Measurements from ENCODE around the gene HHEX. TPM values are rescaled to one million over a fixed set of nuclear protein-coding genes. Genes with fewer than 3 reads are reported as not detected.

HHEX gene
- total and polyA plus RNA-seq, 3 experiments from 2014 or later: 0.90 TPM; not detected in 2

DNA sequence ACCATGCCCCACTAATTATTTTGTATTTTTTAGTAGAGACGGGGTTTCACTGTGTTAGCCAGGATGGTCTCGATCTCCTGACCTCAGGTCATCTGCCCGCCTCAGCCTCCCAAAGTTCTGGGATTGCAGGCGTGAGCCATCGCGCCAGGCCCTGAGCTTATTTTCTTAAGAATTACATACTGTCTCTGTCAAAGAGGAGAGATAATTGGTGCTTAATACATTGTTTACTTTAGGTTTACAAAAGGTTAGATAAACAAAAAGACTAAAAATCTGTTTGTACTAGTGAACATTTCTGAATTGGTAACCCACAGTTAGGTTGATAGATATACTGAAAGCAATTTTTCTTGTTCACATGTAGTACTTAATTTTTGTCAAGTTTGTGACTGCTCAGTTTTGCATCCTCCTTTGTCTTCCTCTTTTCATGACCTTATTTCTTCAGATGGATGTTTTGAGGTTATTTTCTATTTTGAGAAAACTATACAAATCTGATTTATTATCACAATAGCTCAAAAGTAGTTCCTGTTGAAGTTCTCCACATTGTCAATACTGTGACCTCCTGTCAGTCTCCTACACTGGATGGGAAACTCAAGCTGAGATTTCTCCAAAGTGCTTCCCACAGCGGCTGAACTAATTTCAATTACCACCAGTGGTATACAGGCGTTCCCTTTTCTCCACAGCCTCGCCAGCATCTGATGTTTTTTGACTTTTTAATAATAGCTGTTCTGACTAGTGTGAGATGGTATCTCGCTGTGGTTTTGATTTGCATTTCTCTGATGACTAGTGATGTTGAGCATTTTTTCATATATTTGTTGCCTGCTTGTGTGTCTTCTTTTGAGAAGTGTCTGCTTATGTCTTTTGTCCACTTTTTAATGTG lies 22.5 kb downstream of the HHEX start:
- H3K4me1 ChIP-seq (ENCODE audit: insufficient read depth, low read length): no peaks in the 10 kb centered on the region
- no peaks in the 10 kb centered on the region for H3K9me3 ChIP-seq (ENCODE audit: low read length)
- H3K27ac ChIP-seq (ENCODE audit: low read depth, low read length): no peak overlapping the region
- no peak for DNase-seq
- no peaks in the 10 kb centered on the region for H3K36me3 ChIP-seq (ENCODE audit: insufficient read depth, low read length)
- ChIA-PET CTCF (no interaction called here), POLR2A (no interaction called here)
- no peaks in the 10 kb centered on the region for H3K36me3 Mint-ChIP-seq
- H3K27me3 ChIP-seq (ENCODE audit: insufficient read depth, low read length, poor library complexity, severe bottlenecking): no peaks in the 10 kb centered on the region
- no peaks in the 10 kb centered on the region for H3K9me3 Mint-ChIP-seq
- H3K4me3 Mint-ChIP-seq: no peak overlapping the region
- H3K27ac Mint-ChIP-seq: no peak overlapping the region
- no peak overlapping the region for H3K4me3 ChIP-seq (ENCODE audit: low read length)
- peaks cover 12 to 27% of the 10 kb centered on the region in 2 donors for H3K27me3 Mint-ChIP-seq
- peaks cover 0 to 8% (median 2%) of the 10 kb centered on the region in 3 donors for H3K4me1 Mint-ChIP-seq

DNA sequence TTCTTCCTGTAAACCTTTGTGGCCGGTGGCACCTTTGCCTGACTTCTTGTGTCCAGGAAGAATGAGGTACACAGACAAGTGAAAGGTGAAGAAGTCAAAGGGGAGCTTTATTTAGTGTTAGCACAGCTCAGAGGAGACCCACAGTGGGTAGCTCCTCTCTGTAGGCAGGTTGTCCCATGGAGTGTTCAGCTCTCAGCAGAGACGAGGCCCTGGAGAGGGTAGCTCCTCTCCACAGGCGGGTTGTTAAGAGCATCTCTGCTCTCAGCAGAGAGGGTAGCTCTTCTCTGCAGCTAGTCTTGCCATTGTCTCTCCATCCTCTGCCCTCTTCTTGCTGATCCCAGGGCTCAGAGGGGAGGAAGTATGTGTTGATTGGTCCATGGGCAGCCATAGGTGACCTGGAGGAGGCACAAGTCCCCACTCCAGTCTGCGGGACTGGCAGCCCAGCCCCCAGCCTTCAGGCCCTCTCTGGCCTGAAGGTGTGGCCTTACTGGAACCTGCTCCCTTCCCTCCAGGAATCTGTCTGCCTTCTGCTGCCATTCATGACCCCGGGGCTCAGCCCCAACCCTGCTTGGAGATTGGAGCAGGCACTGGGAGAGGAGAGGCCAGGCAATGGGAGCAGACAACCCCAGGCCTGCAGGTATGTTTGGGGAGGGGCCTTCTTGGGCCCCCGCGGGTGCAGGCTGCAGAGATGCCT lies 24.5 kb downstream of the HHEX start:
- H3K4me3 Mint-ChIP-seq: no peak overlapping the region
- CTCF ChIA-PET: no interaction called here
- no peak for DNase-seq
- H3K9me3 Mint-ChIP-seq: no peaks in the 10 kb centered on the region
- H3K36me3 ChIP-seq (ENCODE audit: insufficient read depth, low read length): no peaks in the 10 kb centered on the region
- H3K4me3 ChIP-seq (ENCODE audit: low read length): no peak overlapping the region
- POLR2A ChIA-PET: no interaction called here
- H3K4me1 Mint-ChIP-seq: peaks cover 0 to 8% (median 2%) of the 10 kb centered on the region in 3 donors
- no peaks in the 10 kb centered on the region for H3K36me3 Mint-ChIP-seq
- no peak overlapping the region for H3K27ac Mint-ChIP-seq
- peaks cover 15 to 33% of the 10 kb centered on the region in 2 donors for H3K27me3 Mint-ChIP-seq
- no peak overlapping the region for H3K27ac ChIP-seq (ENCODE audit: low read depth, low read length)
- no peaks in the 10 kb centered on the region for H3K4me1 ChIP-seq (ENCODE audit: insufficient read depth, low read length)
- no peaks in the 10 kb centered on the region for H3K9me3 ChIP-seq (ENCODE audit: low read length)
- H3K27me3 ChIP-seq (ENCODE audit: insufficient read depth, low read length, poor library complexity, severe bottlenecking): no peaks in the 10 kb centered on the region

GRCh38 chr10:92714872-92715271 lies 25.1 kb downstream of the HHEX start:
- H3K27ac Mint-ChIP-seq: no peak overlapping the region
- POLR2A ChIA-PET: no interaction called here
- no peak overlapping the region for H3K4me3 Mint-ChIP-seq
- H3K27me3 ChIP-seq (ENCODE audit: insufficient read depth, low read length, poor library complexity, severe bottlenecking): no peaks in the 10 kb centered on the region
- H3K9me3 Mint-ChIP-seq: no peaks in the 10 kb centered on the region
- DNase-seq: no peak
- no peak overlapping the region for H3K4me3 ChIP-seq (ENCODE audit: low read length)
- CTCF ChIA-PET: no interaction called here
- no peaks in the 10 kb centered on the region for H3K4me1 ChIP-seq (ENCODE audit: insufficient read depth, low read length)
- H3K27me3 Mint-ChIP-seq: peaks cover 19 to 35% of the 10 kb centered on the region in 2 donors
- H3K27ac ChIP-seq (ENCODE audit: low read depth, low read length): no peak overlapping the region
- no peaks in the 10 kb centered on the region for H3K36me3 ChIP-seq (ENCODE audit: insufficient read depth, low read length)
- H3K36me3 Mint-ChIP-seq: no peaks in the 10 kb centered on the region
- H3K9me3 ChIP-seq (ENCODE audit: low read length): no peaks in the 10 kb centered on the region
- H3K4me1 Mint-ChIP-seq: peaks cover 0 to 8% (median 2%) of the 10 kb centered on the region in 3 donors

GRCh38 chr10:92719991-92720830 lies 30.5 kb downstream of the HHEX start:
- H3K4me3 ChIP-seq (ENCODE audit: low read length): no peak overlapping the region
- no peak overlapping the region for H3K27ac Mint-ChIP-seq
- no peaks in the 10 kb centered on the region for H3K36me3 Mint-ChIP-seq
- H3K4me1 Mint-ChIP-seq: no peaks in the 10 kb centered on the region
- H3K9me3 ChIP-seq (ENCODE audit: low read length): no peaks in the 10 kb centered on the region
- H3K36me3 ChIP-seq (ENCODE audit: insufficient read depth, low read length): no peaks in the 10 kb centered on the region
- H3K9me3 Mint-ChIP-seq: no peaks in the 10 kb centered on the region
- H3K27me3 ChIP-seq (ENCODE audit: insufficient read depth, low read length, poor library complexity, severe bottlenecking): no peaks in the 10 kb centered on the region
- POLR2A ChIA-PET: no interaction called here
- no peaks in the 10 kb centered on the region for H3K4me1 ChIP-seq (ENCODE audit: insufficient read depth, low read length)
- no peak overlapping the region for H3K27ac ChIP-seq (ENCODE audit: low read depth, low read length)
- H3K27me3 Mint-ChIP-seq: peaks cover 22 to 59% of the 10 kb centered on the region in 2 donors
- H3K4me3 Mint-ChIP-seq: no peak overlapping the region
- DNase-seq: no peak
- CTCF ChIA-PET: no interaction called here

GRCh38 chr10:92720831-92721165 lies 31.0 kb downstream of the HHEX start:
- Histone ChIP-seq H3K27ac (ENCODE audit: low read depth, low read length) (no peak overlapping the region), H3K9me3 (ENCODE audit: low read length) (no peaks in the 10 kb centered on the region), H3K27me3 (ENCODE audit: insufficient read depth, low read length, poor library complexity, severe bottlenecking) (no peaks in the 10 kb centered on the region), H3K36me3 (ENCODE audit: insufficient read depth, low read length) (no peaks in the 10 kb centered on the region), H3K4me1 (ENCODE audit: insufficient read depth, low read length) (no peaks in the 10 kb centered on the region), H3K4me3 (ENCODE audit: low read length) (no peak overlapping the region)
- H3K27me3 Mint-ChIP-seq: peaks cover 22 to 61% of the 10 kb centered on the region in 2 donors
- DNase-seq: no peak
- H3K4me1 Mint-ChIP-seq: no peaks in the 10 kb centered on the region
- no peak overlapping the region for H3K4me3 Mint-ChIP-seq
- CTCF ChIA-PET: interaction anchor here (0.6 kb wide), 1 partner anchor 21 kb away, joined by 3 read pairs; no protein-coding TSS in a partner anchor
- no peaks in the 10 kb centered on the region for H3K9me3 Mint-ChIP-seq
- no peaks in the 10 kb centered on the region for H3K36me3 Mint-ChIP-seq
- no peak overlapping the region for H3K27ac Mint-ChIP-seq
- POLR2A ChIA-PET: no interaction called here

DNA sequence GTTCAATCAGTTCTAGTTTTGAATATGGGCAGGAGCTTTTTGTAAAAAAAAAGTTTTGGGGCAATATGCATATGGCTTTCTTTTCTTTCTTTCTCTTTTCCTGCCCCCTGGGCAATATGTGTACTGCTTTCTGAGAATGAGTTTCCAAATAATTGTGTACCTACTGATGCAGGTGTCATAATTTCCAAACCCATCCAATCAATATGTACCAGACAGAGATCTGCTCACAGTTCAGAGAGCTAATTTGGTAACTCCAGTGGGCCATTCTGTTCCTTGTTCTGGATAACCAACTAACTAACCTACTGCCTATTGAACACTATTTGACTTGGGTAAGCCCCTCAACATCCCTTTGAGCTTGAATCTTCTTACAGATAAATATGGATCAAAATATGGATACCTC lies 32.6 kb downstream of the HHEX start:
- H3K4me1 ChIP-seq (ENCODE audit: insufficient read depth, low read length): no peaks in the 10 kb centered on the region
- no peaks in the 10 kb centered on the region for H3K36me3 ChIP-seq (ENCODE audit: insufficient read depth, low read length)
- H3K9me3 ChIP-seq (ENCODE audit: low read length): no peaks in the 10 kb centered on the region
- H3K4me3 ChIP-seq (ENCODE audit: low read length): no peak overlapping the region
- no peaks in the 10 kb centered on the region for H3K9me3 Mint-ChIP-seq
- no peaks in the 10 kb centered on the region for H3K36me3 Mint-ChIP-seq
- H3K27me3 ChIP-seq (ENCODE audit: insufficient read depth, low read length, poor library complexity, severe bottlenecking): no peaks in the 10 kb centered on the region
- H3K27ac Mint-ChIP-seq: no peak overlapping the region
- no peak overlapping the region for H3K4me3 Mint-ChIP-seq
- CTCF ChIA-PET: no interaction called here
- no peak overlapping the region for H3K27ac ChIP-seq (ENCODE audit: low read depth, low read length)
- DNase-seq: no peak
- peaks cover 15 to 57% of the 10 kb centered on the region in 2 donors for H3K27me3 Mint-ChIP-seq
- no peaks in the 10 kb centered on the region for H3K4me1 Mint-ChIP-seq
- POLR2A ChIA-PET: no interaction called here

DNA sequence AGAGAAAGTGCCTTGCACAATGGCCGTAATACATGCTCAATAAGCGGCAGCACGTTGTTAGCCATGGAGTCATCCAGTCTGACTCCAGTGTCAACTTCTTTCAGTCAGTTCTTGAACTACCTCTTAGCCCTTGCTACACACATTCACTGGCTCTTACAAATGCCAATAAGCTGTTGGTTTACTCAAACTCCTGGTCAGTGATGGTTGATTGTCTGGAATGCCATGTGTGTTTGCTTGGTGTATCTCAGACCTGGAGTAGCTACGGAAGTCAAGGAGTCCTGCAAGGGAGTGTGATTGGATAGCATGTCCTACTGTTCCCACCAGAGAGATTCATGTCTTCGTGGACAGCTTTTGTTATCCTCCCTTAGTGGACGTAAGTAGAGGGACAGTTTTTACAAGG lies 37.4 kb downstream of the HHEX start:
- Histone ChIP-seq H3K4me3 (ENCODE audit: low read length) (no peak overlapping the region), H3K27ac (ENCODE audit: low read depth, low read length) (no peak overlapping the region), H3K27me3 (ENCODE audit: insufficient read depth, low read length, poor library complexity, severe bottlenecking) (no peaks in the 10 kb centered on the region), H3K4me1 (ENCODE audit: insufficient read depth, low read length) (no peaks in the 10 kb centered on the region), H3K9me3 (ENCODE audit: low read length) (no peaks in the 10 kb centered on the region), H3K36me3 (ENCODE audit: insufficient read depth, low read length) (no peaks in the 10 kb centered on the region)
- Mint-ChIP-seq H3K27ac (peak overlapping the region in 1 of 8 donors; percentile 25), H3K9me3 (no peaks in the 10 kb centered on the region), H3K27me3 (peaks cover 8 to 37% of the 10 kb centered on the region in 2 donors), H3K4me3 (no peak overlapping the region), H3K36me3 (no peaks in the 10 kb centered on the region), H3K4me1 (no peaks in the 10 kb centered on the region)
- CTCF ChIA-PET: no interaction called here
- POLR2A ChIA-PET: no interaction called here
- DNase-seq: no peak

- H3K4me1 ChIP-seq (ENCODE audit: insufficient read depth, low read length): no peaks in the 10 kb centered on the region
- Mint-ChIP-seq H3K36me3 (no peaks in the 10 kb centered on the region), H3K27me3 (peaks cover 8 to 36% of the 10 kb centered on the region in 2 donors), H3K27ac (no peak overlapping the region), H3K4me1 (no peaks in the 10 kb centered on the region), H3K9me3 (no peaks in the 10 kb centered on the region), H3K4me3 (no peak overlapping the region)
- no peaks in the 10 kb centered on the region for H3K27me3 ChIP-seq (ENCODE audit: insufficient read depth, low read length, poor library complexity, severe bottlenecking)
- no peak overlapping the region for H3K4me3 ChIP-seq (ENCODE audit: low read length)
- POLR2A ChIA-PET: no interaction called here
- H3K36me3 ChIP-seq (ENCODE audit: insufficient read depth, low read length): no peaks in the 10 kb centered on the region
- DNase-seq: no peak
- H3K27ac ChIP-seq (ENCODE audit: low read depth, low read length): no peak overlapping the region
- CTCF ChIA-PET: no interaction called here
- H3K9me3 ChIP-seq (ENCODE audit: low read length): no peaks in the 10 kb centered on the region
These were observed 37.8 kb downstream of the HHEX start for GRCh38 chr10:92727550-92727949.

Measured in CD8-positive, alpha-beta memory T cell (primary cell).